ENCODE measurements around the gene GAD1.

GAD1 gene

GRCh38 chr2:170816504-170817092, at the start of gene GAD1:
Gene GAD1 (plus strand): TSS chr2:170816887. CDS start chr2:170818592, 1,705 bp downstream.
- DNase-seq: peak; percentile 86

GRCh38 chr2:170770008-170770605, 46.6 kb upstream of the GAD1 start, which contains the start of gene ERICH2:
Gene ERICH2 (plus strand): TSS chr2:170770378. CDS start chr2:170770682, 304 bp downstream.
- peak; percentile 82 for DNase-seq

DNA sequence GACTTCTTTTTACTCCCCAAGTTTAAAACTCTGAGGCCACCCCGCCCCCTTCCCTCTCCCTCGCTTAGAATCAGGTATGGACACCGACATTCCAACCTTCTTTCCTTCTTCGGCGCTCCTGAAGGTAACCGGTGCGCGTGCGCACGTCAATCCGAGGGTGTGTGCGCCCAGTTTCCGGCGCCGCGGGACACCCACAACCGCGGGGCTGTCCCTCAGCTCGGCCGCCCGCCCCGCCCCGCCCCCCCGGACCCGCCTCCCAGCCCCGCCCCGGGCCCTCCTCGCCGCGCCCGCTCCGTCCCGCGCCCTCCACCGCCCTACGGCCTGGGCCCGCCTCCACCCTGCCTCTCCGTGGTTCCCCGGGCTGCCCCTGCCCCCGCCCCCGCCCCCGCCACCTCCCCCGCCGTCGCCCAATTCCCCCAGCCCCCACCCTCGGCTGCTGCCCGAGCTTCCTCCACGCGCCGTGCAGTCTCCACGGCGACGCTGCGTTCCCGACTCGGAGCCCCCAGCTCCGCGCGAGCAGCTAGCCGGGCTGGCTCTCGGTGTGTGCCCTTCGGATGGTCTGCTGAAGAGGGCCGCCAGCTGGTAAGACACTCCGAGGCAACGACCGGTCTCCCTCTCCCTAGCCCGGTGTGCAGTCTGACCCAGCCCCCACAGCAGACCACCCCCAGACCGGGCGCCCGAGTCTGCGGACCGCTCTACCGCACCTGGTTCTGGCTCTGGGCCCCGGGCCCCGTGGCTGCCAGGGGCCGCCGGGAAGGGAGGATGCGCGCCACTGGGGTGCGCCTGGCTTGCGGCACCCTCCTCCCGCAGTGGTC, 45.9 kb upstream of the GAD1 start:
- DNase-seq: peak; percentile 75

GRCh38 chr2:170771421-170771937, 45.2 kb upstream of the GAD1 start:
- DNase-seq: no peak

GRCh38 chr2:170772295-170772694, 44.4 kb upstream of the GAD1 start:
- DNase-seq: no peak

DNA sequence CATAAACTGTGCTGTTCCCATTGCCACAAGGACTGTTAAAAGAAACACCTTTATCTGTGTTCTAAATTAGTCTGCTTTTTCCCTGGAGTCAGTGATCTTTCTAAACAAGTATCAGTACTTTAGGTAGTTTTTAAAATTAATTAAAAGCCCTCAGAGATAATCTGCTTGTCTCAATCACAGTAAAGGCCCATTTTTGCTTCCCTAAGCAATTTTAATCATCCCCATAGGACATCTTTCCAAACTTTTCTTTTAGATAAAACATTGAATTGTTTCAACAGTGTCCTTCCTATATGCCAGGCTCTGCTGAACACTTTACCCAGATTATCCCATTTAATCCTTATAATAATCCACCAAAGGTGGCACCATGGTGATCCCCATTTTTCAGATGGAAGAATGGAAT, 42.6 kb upstream of the GAD1 start:
- DNase-seq: no peak

DNA sequence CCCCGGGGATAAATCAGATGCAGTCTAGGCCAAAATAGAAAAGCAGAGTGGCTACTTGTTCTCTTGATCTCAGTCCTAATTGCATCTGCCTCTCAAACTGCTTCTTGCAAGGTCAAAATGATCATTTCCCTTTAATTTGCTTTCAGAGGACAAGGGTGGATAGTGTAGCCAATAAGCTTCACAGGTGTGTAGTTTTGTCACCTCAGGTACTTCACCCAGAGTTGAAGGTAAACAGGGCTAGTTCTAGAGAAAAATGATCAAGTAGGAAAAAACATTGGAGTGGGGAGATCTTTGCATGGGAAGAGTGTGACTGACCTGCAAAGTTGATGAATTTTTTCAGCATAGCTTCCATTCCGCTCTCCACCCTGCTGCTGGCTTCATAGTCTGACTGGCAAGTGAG, 37.8 kb upstream of the GAD1 start:
- no peak for DNase-seq

GRCh38 chr2:170779304-170779703, 37.4 kb upstream of the GAD1 start:
- DNase-seq: no peak

- DNase-seq: no peak
These were observed 34.0 kb upstream of the GAD1 start for GRCh38 chr2:170782673-170783072.

GRCh38 chr2:170783549-170783948, 33.1 kb upstream of the GAD1 start:
- no peak for DNase-seq

GRCh38 chr2:170798996-170799395, 17.7 kb upstream of the GAD1 start:
- DNase-seq: no peak

DNA sequence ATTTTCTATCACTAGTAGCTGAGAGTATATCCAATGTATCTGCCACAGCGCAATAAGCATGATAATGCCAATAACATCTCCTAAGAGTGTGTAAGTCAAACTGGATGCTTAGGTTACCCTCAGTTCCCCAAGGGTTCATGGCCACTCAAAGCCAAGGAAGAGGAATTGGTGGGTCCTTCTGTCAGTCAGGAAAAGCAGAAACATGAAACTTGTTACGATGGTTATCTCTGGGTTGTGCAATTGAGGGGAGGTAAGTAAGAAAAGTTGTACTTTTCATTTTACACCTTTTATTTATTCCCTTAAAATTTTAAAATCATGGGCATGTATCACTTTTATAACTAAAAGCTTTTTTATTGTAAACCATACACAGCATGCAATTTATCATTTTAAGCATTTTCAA, 10.1 kb upstream of the GAD1 start:
- no peak for DNase-seq

DNA sequence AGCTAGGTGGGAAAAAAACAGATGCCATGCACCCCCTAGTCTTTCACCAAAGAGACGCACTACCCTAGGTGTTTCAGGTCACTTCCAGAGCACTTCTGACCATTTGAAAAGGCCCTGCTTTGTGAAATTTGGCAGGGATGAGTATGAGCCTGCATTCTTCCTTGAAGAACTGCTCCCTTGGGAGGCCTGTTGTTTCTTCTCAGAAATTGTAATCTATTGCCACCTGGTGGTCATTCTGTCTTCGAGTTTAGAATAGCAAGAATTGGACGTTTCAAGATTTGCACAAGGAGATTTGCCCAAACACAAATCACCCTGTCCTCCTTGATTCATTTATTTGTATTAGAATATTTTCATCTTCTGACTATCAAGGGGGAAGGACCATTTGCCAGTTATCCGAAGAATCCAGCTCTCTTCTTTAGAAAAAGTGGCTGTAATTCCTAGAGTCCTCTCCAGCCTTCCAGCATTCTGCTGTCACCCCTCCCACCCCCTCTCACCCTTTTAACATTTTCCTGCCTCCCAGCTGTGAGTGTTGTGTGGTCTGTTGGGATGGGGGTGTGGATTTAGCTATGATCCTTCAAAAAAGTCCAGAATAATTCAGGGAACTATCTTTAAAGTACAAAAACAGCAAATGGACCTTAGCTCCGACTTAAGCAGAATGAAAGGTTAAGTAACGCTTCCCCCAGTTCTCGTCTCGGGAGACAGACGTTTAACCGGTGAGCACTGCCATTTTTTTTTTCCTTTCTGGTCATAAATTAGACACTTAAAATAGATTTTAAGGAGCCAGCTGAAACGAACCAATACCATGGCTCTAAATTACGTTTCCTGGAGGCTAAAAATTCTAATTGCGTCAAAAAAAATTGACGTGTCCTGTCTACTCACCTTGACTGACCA, 3.7 kb upstream of the GAD1 start:
- peak; percentile 86 for DNase-seq

DNA sequence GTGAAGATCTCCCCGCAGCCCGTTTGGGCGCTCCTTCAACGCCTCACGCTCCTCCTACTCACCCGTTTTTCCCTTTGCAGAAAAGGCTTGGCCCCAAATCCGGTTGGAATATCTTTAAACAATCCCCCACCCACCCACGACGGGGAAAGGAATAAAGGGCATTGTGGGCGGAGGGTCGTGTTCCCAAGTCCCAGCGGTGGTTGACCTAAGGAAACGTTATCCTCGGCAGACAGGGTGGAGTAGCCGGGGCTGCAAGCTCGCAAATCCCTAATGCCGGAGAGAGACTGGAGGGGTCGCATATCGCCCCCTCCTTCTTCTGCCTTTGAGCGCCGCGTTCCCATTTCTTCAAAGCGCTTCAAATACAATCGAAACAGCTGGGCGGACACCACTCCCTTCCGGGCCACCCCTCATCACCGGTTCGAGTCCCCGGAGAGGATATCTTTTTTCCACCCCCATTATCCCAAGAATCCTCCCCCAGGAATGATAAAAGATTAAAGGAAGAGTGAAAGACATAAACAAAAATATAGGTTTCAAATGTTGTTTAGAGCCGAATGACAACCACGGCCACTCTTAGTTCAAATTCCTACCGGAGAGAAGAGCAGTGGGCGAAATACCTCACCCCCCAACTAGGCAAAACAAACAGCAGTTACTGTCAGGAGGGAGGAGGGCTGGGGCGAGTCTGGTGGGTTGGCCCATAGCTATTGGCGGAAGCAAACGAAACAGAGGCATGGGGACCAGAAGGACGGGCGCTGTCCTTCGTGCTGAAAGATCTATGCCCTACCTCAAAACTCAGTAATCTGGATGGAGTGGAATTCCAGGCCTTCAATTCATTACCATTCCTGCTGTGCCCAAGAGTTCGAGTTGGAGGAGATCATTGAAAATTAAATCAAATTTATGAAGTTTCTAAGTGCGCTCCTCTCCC, 2.8 kb upstream of the GAD1 start:
- peak; percentile 33 for DNase-seq

- DNase-seq: peak; percentile 44
These were observed 2.0 kb upstream of the GAD1 start for GRCh38 chr2:170814533-170815230.

- peak; percentile 35 for DNase-seq
These were observed 1.4 kb upstream of the GAD1 start for GRCh38 chr2:170815311-170815710.

DNA sequence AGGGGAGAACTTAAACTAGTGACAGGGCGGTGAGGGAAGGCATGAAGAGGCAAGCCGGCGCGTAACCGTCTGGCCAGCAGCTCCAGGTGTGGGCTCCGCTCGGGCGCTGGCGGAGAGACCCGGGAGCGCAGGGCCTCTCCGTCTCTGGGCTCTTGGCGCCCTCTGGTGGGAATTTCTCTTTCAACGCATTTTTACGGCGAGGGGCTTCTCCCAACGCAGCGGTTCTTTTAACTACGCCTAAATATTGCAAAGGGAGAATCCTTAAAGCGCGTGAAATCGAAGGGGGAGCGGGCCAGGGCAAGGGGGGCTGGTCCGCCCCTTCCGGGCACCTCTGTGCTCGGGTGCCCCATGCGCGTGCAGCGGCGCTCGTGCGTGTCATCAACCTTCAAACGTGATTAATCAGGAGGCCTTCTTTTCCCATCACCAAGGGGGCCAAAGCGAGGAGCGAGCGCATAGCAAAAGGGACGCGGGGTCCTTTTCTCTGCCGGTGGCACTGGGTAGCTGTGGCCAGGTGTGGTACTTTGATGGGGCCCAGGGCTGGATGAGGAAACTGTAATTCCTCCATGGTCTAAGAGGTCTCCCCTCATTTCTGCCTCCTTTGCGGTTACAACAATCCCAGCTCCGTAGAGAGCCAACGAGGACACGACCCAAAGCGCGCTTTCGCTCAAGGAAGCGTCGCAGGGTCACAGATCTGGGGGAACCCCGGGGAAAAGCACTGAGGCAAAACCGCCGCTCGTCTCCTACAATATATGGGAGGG, 762 bp upstream of the GAD1 start:
- DNase-seq: peak; percentile 80

GRCh38 chr2:170817093-170818035, 677 bp downstream of the GAD1 start:
- DNase-seq: peak; percentile 39

Data from NCI-H2029 (cell line).